Trophoblast cell (in vitro differentiated cells and primary cell): ENCODE results near the gene FPGS.

Experiments used
- DNase-seq, 2 donors: peaks; one replicate each; pipeline ENCODE4 v3.0.0-alpha.2; 2016
- H2AFZ ChIP-seq: 2 replicates; pipeline ENCODE4 v1.6.1; 2013; ENCODE audit warnings: low read length, moderate library complexity, mild to moderate bottlenecking; ENCODE audit not compliant: insufficient read depth, poor library complexity
- H2AK5ac ChIP-seq: 2 replicates; pipeline ENCODE4 v1.6.1; 2013; ENCODE audit warnings: mild to moderate bottlenecking, low read length
- H2BK120ac ChIP-seq: 2 replicates; pipeline ENCODE4 v1.6.1; 2013; ENCODE audit warnings: low read length, mild to moderate bottlenecking, moderate library complexity; ENCODE audit not compliant: insufficient read depth, poor library complexity
- H2BK12ac ChIP-seq: 2 replicates; pipeline ENCODE4 v1.6.1; 2013; ENCODE audit warnings: mild to moderate bottlenecking, low read length, moderate library complexity
- H2BK5ac ChIP-seq: 2 replicates; pipeline ENCODE4 v1.6.1; 2013; ENCODE audit warnings: low read length, low read depth, moderate library complexity, mild to moderate bottlenecking; ENCODE audit not compliant: poor library complexity
- H3K14ac ChIP-seq: 2 replicates; pipeline ENCODE4 v1.6.1; 2013; ENCODE audit warnings: mild to moderate bottlenecking, low read length
- H3K18ac ChIP-seq: 2 replicates; pipeline ENCODE4 v1.6.1; 2013; ENCODE audit warnings: mild to moderate bottlenecking, low read length
- H3K23ac ChIP-seq: 2 replicates; pipeline ENCODE4 v1.6.1; 2013; ENCODE audit warnings: low read length
- H3K27ac ChIP-seq: 2 replicates; pipeline ENCODE4 v1.5.1; 2013; ENCODE audit warnings: low read depth, mild to moderate bottlenecking, inconsistent platforms, low read length, moderate library complexity
- H3K27me3 ChIP-seq: 2 replicates; pipeline ENCODE4 v1.6.1; 2013; ENCODE audit warnings: inconsistent platforms, mild to moderate bottlenecking, low read length, moderate library complexity; ENCODE audit not compliant: insufficient read depth
- H3K36me3 ChIP-seq, 2 experiments: 1 replicate in 1 of 2; 2 replicates in 1 of 2; pipeline ENCODE4 v1.6.1; 2013; ENCODE audit warnings: low read length in 2 of 2, mild to moderate bottlenecking in 2 of 2, moderate library complexity in 1 of 2; ENCODE audit not compliant: insufficient read depth in 2 of 2, control insufficient read depth in 1 of 2
- H3K4ac ChIP-seq: 2 replicates; pipeline ENCODE4 v1.6.1; 2013; ENCODE audit warnings: low read depth, mild to moderate bottlenecking, low read length, moderate library complexity
- H3K4me1 ChIP-seq, 2 experiments: 1 replicate in 1 of 2; 2 replicates in 1 of 2; pipeline ENCODE4 v1.6.1; 2013; ENCODE audit warnings: low read length in 2 of 2, mild to moderate bottlenecking in 2 of 2, moderate library complexity in 1 of 2; ENCODE audit not compliant: insufficient read depth in 2 of 2, control insufficient read depth in 1 of 2
- H3K4me2 ChIP-seq: 2 replicates; pipeline ENCODE4 v1.6.1; 2013; ENCODE audit warnings: inconsistent platforms, mild to moderate bottlenecking, low read length, moderate library complexity
- H3K4me3 ChIP-seq: 2 replicates; pipeline ENCODE4 v1.5.1; 2013; ENCODE audit warnings: mild to moderate bottlenecking, low read depth, low read length, inconsistent platforms
- H3K79me1 ChIP-seq: one replicate; pipeline ENCODE4 v1.6.1; 2013; ENCODE audit warnings: low read length
- H3K79me2 ChIP-seq: 2 replicates; pipeline ENCODE4 v1.6.1; 2013; ENCODE audit warnings: low read length, mild to moderate bottlenecking; ENCODE audit not compliant: control insufficient read depth, insufficient read depth, poor library complexity
- H3K9ac ChIP-seq: 2 replicates; pipeline ENCODE4 v1.6.1; 2013; ENCODE audit warnings: mild to moderate bottlenecking, low read length
- H3K9me3 ChIP-seq: 2 replicates; pipeline ENCODE4 v1.6.1; 2013; ENCODE audit warnings: low read depth, mild to moderate bottlenecking, control low read depth, inconsistent platforms, low read length; ENCODE audit not compliant: insufficient read depth
- H4K12ac ChIP-seq: 2 replicates; pipeline ENCODE4 v1.6.1; 2013; ENCODE audit warnings: low read depth, mild to moderate bottlenecking, low read length, moderate library complexity
- H4K8ac ChIP-seq: 2 replicates; pipeline ENCODE4 v1.6.1; 2013; ENCODE audit warnings: low read depth, mild to moderate bottlenecking, low read length, moderate library complexity
- H4K91ac ChIP-seq: one replicate; pipeline ENCODE4 v1.6.1; 2013; ENCODE audit warnings: low read depth, mild to moderate bottlenecking, low read length, moderate library complexity
- WGBS: extraction: QIAGEN DNeasy Blood & Tissue Kit; methylation state at CpG from one replicate; pipeline ENCODE4 v1.1.7; 2013; ENCODE audit warnings: missing lambda C conversion rate; ENCODE audit not compliant: insufficient read length, insufficient coverage; ENCODE audit errors: extremely low coverage; 5-methylcytosine and 5-hydroxymethylcytosine counted together

FPGS gene

GRCh38 chr9:127837346-127837745, 34.7 kb downstream of the FPGS start:
- H4K8ac ChIP-seq = peak overlapping the region; percentile 9

DNA sequence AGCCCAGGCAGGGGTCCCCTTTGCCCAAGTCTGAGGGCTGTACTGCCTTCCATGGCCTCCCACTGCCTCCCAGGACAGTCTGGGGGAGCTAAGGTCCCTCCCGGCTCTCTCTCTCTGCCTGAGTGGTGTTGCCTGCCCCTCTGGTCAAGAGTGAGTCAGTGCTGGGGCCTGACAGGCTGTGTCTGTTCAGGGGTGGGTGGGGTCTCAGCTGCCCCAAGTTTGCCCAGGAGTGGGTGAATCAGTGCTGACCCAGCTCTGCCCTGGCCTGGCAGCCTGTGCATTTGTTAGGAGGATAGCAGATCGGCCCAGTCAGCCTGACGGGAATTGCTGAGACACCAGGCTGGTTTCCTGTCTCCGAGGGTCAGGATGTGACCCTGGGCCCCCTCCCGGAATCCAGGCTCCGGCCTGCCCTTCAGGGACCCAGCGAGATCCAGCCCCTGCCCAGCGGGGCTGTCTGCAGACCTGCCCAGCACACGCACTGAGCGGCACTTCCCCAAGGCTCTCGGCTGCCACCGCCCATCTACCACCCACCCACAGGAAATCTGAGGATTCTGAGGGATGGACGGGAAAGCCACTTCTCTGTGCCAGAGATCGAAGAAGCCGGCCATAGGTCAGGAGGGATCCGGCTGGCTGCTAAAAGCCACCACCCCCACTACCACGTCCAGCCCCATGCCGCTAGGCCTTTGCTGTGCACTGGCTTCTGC, 35.8 kb downstream of the FPGS start:
- H2AFZ ChIP-seq = no peak overlapping the region
- peak in 1 of 2 donors; percentile 46 for DNase-seq

More at GRCh38 chr9:127837346-127837745, 34.7 kb downstream of the FPGS start:
- no peak for DNase-seq
- no peak overlapping the region for H3K4me3 ChIP-seq
- peak overlapping the region; percentile 72 for H2AK5ac ChIP-seq
- H3K79me1 ChIP-seq = peaks cover 41% of the 10 kb centered on the region
- H3K18ac ChIP-seq = peak overlapping the region; percentile 90
- peak overlapping the region; percentile 43 for H2BK5ac ChIP-seq
- peaks cover 3% of the 10 kb centered on the region for H3K79me2 ChIP-seq
- H4K91ac ChIP-seq = peak overlapping the region; percentile 83
- no peak overlapping the region for H3K4me2 ChIP-seq
- H2BK120ac ChIP-seq = peak overlapping the region; percentile 33
- H2AFZ ChIP-seq = no peak overlapping the region
- no peak overlapping the region for H3K23ac ChIP-seq
- H4K12ac ChIP-seq = no peak overlapping the region
- peaks cover 30 to 38% of the 10 kb centered on the region in 2 experiments for H3K4me1 ChIP-seq
- H2BK12ac ChIP-seq = peak overlapping the region; percentile 51
- peaks cover 9 to 13% of the 10 kb centered on the region in 2 experiments for H3K36me3 ChIP-seq
- WGBS = 100% methylated on average over 1 of the region's 4 CpGs
- H3K4ac ChIP-seq = peak overlapping the region; percentile 75
- no peak overlapping the region for H3K9ac ChIP-seq
- peak overlapping the region; percentile 46 for H3K14ac ChIP-seq
- no peaks in the 10 kb centered on the region for H3K9me3 ChIP-seq
- H3K27ac ChIP-seq = no peak overlapping the region
- no peaks in the 10 kb centered on the region for H3K27me3 ChIP-seq

GRCh38 chr9:127841087-127841835, 38.6 kb downstream of the FPGS start:
- peaks cover 11% of the 10 kb centered on the region for H3K79me2 ChIP-seq
- H3K27ac ChIP-seq = no peak overlapping the region
- peaks cover 38 to 45% of the 10 kb centered on the region in 2 experiments for H3K4me1 ChIP-seq
- no peak overlapping the region for H3K4me2 ChIP-seq
- H4K12ac ChIP-seq = no peak overlapping the region
- H3K9ac ChIP-seq = no peak overlapping the region
- peaks cover 59% of the 10 kb centered on the region for H3K79me1 ChIP-seq
- peak overlapping the region; percentile 48 for H4K91ac ChIP-seq
- H2BK12ac ChIP-seq = no peak overlapping the region
- no peak overlapping the region for H3K18ac ChIP-seq
- H3K14ac ChIP-seq = peak overlapping the region; percentile 42
- peaks cover 16 to 18% of the 10 kb centered on the region in 2 experiments for H3K36me3 ChIP-seq
- no peak overlapping the region for H2BK5ac ChIP-seq
- H3K4ac ChIP-seq = no peak overlapping the region
- DNase-seq = no peak
- H3K4me3 ChIP-seq = no peak overlapping the region
- peaks cover 4% of the 10 kb centered on the region for H3K9me3 ChIP-seq
- WGBS = no CpG with 5 or more reads among the region's 15 CpGs
- H3K27me3 ChIP-seq = no peaks in the 10 kb centered on the region
- no peak overlapping the region for H3K23ac ChIP-seq
- H4K8ac ChIP-seq = no peak overlapping the region
- H2BK120ac ChIP-seq = peak overlapping the region; percentile 43
- peak overlapping the region; percentile 8 for H2AK5ac ChIP-seq
- H2AFZ ChIP-seq = no peak overlapping the region

More for the DNA sequence above, 35.8 kb downstream of the FPGS start:
- WGBS = no CpG with 5 or more reads among the region's 18 CpGs
- peak overlapping the region; percentile 85 for H2AK5ac ChIP-seq
- H2BK120ac ChIP-seq = peak overlapping the region; percentile 97
- peak overlapping the region; percentile 89 for H4K91ac ChIP-seq
- peak overlapping the region; percentile 90 for H2BK5ac ChIP-seq
- H3K14ac ChIP-seq = peak overlapping the region; percentile 93
- peaks cover 30 to 38% of the 10 kb centered on the region in 2 experiments for H3K4me1 ChIP-seq
- H4K12ac ChIP-seq = no peak overlapping the region
- H2BK12ac ChIP-seq = peak overlapping the region; percentile 55
- H3K23ac ChIP-seq = no peak overlapping the region
- H3K79me1 ChIP-seq = peaks cover 44% of the 10 kb centered on the region
- no peak overlapping the region for H3K4me2 ChIP-seq
- no peak overlapping the region for H3K4me3 ChIP-seq
- H3K27ac ChIP-seq = peak overlapping the region; percentile 72
- peaks cover 16 to 19% of the 10 kb centered on the region in 2 experiments for H3K36me3 ChIP-seq
- H3K18ac ChIP-seq = peak overlapping the region; percentile 56
- no peak overlapping the region for H3K9ac ChIP-seq
- H3K9me3 ChIP-seq = no peaks in the 10 kb centered on the region
- peaks cover 3% of the 10 kb centered on the region for H3K79me2 ChIP-seq
- H4K8ac ChIP-seq = peak overlapping the region; percentile 15
- H3K27me3 ChIP-seq = no peaks in the 10 kb centered on the region
- no peak overlapping the region for H3K4ac ChIP-seq

DNA sequence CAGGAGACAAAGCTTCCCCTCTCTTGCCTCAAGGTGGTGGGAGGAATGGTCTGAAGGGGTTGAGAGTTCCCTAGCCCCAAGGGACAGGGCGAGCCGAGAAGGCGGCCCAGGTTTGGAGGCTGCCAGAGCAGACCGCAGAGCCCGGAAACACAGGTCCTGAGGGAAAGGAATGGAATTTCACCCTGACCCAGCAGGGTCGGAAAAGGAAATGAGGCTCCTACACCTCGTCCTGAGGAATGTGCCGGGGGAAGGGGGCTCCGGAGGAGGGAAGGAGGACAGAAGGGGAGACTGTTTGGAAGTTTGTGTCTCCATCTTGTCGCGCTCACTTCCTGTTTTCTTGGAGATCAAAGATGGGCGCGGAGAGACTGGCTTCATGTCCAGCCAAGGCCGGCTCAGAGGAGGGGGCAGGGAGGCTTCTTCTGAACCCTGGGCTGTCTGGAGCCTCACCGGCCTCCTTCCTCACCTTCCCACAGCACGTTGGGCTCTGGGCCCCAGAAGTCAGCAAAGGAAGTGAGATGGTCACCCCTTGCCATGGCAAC, 42.2 kb downstream of the FPGS start:
- peaks cover 18% of the 10 kb centered on the region for H3K9me3 ChIP-seq
- no CpG with 5 or more reads among the region's 16 CpGs for WGBS
- H3K14ac ChIP-seq = peak overlapping the region; percentile 89
- peak overlapping the region; percentile 91 for H3K27ac ChIP-seq
- H3K4me1 ChIP-seq = peaks cover 38 to 43% of the 10 kb centered on the region in 2 experiments
- no peaks in the 10 kb centered on the region for H3K27me3 ChIP-seq
- peak overlapping the region; percentile 13 for H4K12ac ChIP-seq
- no peak overlapping the region for H3K9ac ChIP-seq
- peak overlapping the region; percentile 100 for H4K91ac ChIP-seq
- DNase-seq = no peak
- H3K36me3 ChIP-seq = peaks cover 20 to 22% of the 10 kb centered on the region in 2 experiments
- H4K8ac ChIP-seq = peak overlapping the region; percentile 73
- H3K79me1 ChIP-seq = peaks cover 61% of the 10 kb centered on the region
- peak overlapping the region; percentile 75 for H3K4ac ChIP-seq
- H3K79me2 ChIP-seq = peaks cover 10% of the 10 kb centered on the region
- H2BK12ac ChIP-seq = peak overlapping the region; percentile 91
- H3K4me3 ChIP-seq = no peak overlapping the region
- H2AFZ ChIP-seq = peak overlapping the region; percentile 2
- H3K23ac ChIP-seq = no peak overlapping the region
- peak overlapping the region; percentile 98 for H2BK120ac ChIP-seq
- H2BK5ac ChIP-seq = peak overlapping the region; percentile 92
- H3K4me2 ChIP-seq = no peak overlapping the region
- peak overlapping the region; percentile 91 for H3K18ac ChIP-seq
- H2AK5ac ChIP-seq = peak overlapping the region; percentile 44
